MM.1S (cell line): Measurements from ENCODE around the gene ADRM1.

ENCODE experiments used
- EZH2 ChIP-seq: fragments of 300-600 bp; sonication (generic); optimal IDR thresholded peaks from 2 replicates; pipeline ENCODE3; 2017; ENCODE audit warnings: low read depth, mild to moderate bottlenecking, antibody characterized with exemption, low read length, mixed read lengths
- EZH2phosphoT487 ChIP-seq: fragments of 300-600 bp; sonication (generic); IDR thresholded peaks from 2 replicates; pipeline ENCODE4 v1.6.1; 2018; ENCODE audit warnings: antibody characterized with exemption, low read length
- TF ChIP-seq, protein P1 (sequence below): fragments of 300-600 bp; sonication (generic); IDR thresholded peaks from 2 replicates; pipeline ENCODE4 v1.5.1; 2016; ENCODE audit warnings: antibody characterized with exemption, low read length, mixed read lengths

DNA sequence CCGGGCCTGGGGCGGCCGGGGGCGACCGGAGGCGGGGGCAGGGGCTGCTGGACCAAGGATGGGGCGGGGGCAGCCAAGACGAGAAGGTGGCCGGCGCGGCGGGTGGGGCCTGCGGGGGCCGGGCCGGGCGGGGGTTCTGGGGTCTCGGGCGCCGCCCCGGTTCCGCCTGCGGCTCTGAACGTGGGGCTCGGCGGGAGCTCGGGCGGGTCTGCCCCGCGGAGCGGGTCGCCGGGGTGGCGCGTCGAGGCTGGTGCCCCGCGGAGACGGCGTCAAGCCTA is 204 bp downstream of the ADRM1 start:
- TF ChIP-seq EZH2phosphoT487 (no peak), EZH2 (no peak)
- TF ChIP-seq, protein P1, sequence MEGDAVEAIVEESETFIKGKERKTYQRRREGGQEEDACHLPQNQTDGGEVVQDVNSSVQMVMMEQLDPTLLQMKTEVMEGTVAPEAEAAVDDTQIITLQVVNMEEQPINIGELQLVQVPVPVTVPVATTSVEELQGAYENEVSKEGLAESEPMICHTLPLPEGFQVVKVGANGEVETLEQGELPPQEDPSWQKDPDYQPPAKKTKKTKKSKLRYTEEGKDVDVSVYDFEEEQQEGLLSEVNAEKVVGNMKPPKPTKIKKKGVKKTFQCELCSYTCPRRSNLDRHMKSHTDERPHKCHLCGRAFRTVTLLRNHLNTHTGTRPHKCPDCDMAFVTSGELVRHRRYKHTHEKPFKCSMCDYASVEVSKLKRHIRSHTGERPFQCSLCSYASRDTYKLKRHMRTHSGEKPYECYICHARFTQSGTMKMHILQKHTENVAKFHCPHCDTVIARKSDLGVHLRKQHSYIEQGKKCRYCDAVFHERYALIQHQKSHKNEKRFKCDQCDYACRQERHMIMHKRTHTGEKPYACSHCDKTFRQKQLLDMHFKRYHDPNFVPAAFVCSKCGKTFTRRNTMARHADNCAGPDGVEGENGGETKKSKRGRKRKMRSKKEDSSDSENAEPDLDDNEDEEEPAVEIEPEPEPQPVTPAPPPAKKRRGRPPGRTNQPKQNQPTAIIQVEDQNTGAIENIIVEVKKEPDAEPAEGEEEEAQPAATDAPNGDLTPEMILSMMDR = no peak
